GM12874 (cell line): ENCODE measurements around the gene GIT1.

Source experiments
- TF ChIP-seq, protein P1 (sequence below): IDR thresholded peaks from 2 replicates; pipeline ENCODE4 v1.5.1; 2011; ENCODE audit warnings: low read depth, mild to moderate bottlenecking, control low read depth, low read length, moderate library complexity; ENCODE audit not compliant: insufficient read depth

Gene GIT1

DNA sequence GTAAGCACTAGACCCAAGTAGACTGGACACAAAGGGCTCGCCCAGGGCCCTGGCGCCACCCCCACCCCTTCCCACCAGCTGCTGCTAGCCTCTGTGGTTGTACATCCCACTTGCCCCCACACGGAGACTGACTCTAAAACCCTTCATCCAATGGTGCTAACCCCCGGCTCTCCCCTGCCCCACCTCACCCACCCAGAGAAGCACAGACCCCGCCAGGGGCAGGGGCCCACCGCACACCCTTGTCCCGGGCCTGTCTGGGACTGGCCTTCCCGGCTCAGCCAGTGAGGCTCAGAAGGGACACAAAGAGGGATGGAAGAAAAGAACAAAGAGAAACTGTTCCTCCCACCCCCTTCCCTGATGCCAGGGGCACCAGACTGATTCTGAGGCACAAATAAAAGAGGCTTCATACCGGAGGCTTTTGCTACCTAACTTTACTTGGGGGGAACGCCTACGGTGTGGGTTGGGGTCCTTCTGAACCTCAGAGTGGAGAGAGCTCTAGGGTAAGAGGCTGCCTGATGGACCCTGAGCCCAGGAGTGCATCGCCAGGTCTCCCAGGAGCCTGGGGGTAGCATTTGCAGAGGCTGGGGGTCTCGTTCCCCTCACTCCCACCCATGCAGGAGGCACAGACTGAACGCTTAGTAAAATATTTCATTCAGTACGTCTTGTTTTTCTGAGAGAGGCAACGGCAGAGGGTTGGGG is 25.1 kb upstream of the GIT1 start:
- TF ChIP-seq, protein P1, sequence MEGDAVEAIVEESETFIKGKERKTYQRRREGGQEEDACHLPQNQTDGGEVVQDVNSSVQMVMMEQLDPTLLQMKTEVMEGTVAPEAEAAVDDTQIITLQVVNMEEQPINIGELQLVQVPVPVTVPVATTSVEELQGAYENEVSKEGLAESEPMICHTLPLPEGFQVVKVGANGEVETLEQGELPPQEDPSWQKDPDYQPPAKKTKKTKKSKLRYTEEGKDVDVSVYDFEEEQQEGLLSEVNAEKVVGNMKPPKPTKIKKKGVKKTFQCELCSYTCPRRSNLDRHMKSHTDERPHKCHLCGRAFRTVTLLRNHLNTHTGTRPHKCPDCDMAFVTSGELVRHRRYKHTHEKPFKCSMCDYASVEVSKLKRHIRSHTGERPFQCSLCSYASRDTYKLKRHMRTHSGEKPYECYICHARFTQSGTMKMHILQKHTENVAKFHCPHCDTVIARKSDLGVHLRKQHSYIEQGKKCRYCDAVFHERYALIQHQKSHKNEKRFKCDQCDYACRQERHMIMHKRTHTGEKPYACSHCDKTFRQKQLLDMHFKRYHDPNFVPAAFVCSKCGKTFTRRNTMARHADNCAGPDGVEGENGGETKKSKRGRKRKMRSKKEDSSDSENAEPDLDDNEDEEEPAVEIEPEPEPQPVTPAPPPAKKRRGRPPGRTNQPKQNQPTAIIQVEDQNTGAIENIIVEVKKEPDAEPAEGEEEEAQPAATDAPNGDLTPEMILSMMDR: no peak

DNA sequence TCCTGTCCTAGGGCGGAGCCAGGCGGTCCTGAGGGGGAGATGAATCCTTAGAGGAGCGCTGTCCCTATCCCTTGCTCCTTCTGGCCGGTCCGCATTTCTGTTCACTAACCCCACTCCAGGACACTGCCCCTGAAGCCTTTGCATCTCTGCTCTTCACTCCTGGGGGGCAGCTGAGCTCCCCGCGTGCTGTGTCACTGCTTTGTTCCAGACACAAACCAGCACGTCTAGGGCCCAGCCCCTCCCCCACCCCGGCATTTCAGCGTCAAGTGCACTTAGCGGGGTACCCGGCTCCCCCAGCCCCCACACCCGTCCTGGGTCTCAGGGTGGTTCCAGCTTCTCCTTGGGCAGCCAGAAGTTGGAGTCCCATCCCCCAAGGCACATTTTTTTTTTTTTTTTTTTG is 24.4 kb upstream of the GIT1 start:
- TF ChIP-seq, protein P1: no peak

DNA sequence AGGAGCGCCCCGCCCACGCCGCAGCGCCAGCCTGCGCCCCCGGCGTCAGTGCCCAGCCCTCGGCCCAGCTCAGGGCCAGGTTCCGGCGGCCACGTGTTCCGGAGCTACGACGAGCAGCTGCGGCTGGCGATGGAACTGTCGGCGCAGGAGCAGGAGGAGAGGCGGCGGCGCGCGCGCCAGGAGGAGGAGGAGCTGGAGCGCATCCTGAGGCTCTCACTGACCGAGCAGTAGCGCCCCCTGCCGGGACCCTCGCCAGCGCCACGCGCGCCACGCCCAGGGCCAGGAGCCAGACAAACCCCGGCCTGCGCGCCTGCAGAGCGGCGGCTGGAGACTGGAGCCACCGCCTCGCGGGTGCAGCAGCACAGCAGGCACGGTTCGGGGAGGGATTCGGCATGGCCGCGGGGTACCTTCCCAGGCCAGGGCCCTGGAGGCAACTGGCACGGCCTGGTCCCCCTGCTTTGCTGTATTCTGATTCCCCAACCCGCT is 23.9 kb upstream of the GIT1 start:
- TF ChIP-seq, protein P1: peak; percentile 94

DNA sequence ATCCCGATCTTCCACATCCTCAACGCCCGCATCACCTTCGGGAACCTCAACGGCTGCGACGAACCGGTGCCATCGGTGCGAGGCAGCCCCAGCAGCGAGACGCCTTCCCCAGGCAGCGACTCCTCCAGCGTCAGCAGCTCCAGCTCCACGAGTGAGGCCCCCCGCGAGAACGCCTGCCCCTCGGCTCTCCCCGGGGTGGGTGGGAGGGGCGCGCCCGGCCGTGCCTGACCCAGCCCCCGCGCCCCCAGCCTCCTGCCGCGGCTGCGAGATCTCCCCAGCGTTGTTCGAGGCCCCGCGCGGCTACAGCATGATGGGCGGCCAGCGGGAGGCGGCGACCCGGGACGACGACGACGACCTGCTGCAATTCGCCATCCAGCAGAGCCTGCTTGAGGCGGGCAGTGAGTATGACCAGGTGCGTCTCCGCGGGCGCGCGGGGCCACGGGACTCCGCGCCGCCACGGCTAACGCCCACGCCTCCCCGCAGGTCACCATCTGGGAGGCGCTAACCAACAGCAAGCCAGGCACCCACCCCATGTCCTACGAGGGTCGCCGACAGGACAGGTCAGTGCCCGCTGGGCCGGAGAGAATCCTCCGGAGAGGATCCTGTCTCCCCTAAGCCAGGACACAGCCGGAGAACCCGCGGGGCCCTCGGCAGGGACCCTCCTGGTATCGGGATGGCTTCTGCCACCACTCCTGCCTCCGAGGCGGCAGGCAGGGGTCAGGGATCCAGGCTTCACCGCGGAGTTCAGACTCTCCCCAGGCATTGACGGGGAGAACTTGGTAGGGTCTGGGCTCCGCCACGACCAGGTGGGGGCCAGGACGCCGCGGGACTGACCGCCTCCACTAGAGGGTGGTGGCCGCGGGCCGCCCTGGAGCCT is 23.2 kb upstream of the GIT1 start:
- TF ChIP-seq, protein P1: no peak

DNA sequence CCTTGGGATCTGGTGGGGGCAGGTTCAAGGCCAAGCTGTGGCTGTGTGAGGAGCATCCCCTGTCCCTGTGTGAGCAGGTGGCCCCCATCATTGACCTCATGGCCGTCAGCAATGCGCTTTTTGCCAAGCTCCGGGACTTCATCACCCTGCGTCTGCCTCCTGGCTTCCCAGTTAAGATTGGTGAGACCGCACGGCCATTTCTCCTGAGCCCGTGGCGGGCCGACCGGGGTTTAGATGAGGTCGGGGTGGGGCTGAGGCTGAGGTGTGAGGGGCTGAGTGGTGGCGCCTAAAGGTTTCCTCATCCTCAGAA is 22.6 kb upstream of the GIT1 start:
- TF ChIP-seq, protein P1: no peak

DNA sequence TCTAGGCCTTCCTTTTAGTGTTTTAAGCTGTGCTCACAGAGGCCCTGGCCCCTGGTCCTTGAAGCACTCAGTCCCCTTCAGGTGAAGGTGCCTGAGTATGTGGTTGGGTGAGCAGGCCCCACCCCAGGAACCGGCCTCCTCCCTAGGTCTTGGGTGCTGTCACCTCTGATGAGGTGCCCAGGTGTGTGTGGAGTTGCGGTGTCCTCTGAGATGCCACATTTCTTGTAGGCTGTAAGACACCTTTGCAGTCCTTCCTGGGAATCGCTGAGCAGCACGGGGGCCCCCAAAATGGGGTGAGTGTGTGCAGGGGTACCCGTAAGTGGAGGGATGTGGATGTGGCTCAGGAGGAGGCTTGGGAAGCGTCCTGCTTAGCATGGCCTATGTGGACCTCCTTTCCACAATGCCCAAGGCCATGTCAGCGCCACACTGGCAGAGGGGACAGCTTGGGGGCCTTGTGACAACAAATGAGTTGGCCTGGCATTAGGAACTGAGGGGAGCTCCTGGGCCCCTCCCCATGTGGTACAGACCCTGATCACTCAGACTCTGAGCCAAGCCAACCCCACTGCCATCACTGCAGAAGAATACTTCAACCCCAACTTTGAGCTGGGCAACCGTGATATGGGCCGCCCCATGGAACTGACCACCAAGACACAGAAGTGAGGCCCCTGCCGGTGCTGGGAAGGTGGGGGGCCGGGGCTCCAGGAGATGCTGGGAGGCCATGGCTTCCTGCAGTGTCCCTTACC is 22.1 kb upstream of the GIT1 start:
- TF ChIP-seq, protein P1: no peak

DNA sequence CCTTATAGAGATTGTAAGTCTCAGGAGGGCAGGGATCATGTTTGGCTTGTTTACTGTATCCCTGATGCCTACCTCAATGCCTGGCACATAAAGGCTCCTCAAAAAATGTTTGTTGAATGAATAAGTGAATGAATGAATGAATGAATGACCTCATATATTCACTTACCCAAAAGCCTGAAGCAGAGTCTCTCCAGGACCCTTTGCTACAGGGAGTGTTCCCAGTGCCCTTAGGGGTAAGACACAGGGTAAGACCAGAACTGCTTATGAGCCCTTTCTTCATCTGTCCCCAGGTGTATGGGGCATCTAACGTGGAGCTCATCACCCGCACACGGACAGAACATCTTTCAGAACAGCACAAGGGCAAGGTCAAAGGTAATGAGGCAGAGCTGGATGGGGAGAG is 20.9 kb upstream of the GIT1 start:
- TF ChIP-seq, protein P1: no peak
